GM18505 (cell line): ENCODE results near the gene DGKI.

Experiments used
- ATAC-seq: cut with Tn5 transposase; IDR thresholded peaks from one replicate; pipeline ENCODE4 v1.9.1; 2021; ENCODE audit not compliant: unreplicated experiment
- POLR2A ChIP-seq: IDR thresholded peaks from 4 replicates; pipeline ENCODE4 v1.6.1; 2011; ENCODE audit warnings: borderline replicate concordance; ENCODE audit not compliant: insufficient read depth, insufficient read length; ENCODE audit errors: extremely low read depth

Gene DGKI

DNA sequence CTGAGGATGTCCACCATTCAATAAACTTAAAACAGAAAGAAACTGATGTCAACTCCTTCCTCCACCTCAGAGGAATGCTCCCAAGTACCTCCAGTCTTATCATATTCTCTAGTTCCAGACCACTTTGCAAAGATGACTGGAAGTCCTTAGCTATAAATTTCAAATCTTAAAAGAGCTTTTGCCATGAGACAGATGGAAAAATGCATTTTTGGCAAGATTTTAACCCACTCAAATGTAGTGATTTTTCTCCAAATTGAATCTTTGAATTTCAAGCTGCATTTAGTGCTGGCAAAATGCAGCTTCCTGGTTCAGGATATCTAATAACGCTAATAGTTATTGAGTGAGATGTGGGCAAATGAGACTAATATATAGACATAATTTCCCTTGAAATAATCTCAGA, 33.2 kb downstream of the DGKI start:
- TF ChIP-seq POLR2A: no peak
- ATAC-seq: no peak

DNA sequence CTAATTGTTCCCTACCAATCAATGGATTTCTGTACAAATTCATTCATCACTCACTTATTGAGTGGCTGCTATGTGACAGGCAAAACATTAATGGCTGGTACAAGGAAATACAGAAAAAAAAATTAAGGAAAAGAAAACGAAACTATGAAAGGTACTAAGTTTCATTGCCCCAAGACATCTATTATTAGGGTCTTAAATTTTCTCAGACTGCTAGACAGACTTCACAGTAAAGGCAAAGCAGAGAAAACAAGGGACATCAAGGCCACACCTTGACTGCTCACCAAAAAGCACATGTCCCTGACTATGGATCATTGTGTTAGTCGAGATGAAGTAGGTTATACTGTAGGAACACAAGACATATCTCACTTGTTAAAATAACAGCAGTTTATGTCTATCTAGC, 36.5 kb downstream of the DGKI start:
- ATAC-seq: no peak
- TF ChIP-seq POLR2A: no peak

DNA sequence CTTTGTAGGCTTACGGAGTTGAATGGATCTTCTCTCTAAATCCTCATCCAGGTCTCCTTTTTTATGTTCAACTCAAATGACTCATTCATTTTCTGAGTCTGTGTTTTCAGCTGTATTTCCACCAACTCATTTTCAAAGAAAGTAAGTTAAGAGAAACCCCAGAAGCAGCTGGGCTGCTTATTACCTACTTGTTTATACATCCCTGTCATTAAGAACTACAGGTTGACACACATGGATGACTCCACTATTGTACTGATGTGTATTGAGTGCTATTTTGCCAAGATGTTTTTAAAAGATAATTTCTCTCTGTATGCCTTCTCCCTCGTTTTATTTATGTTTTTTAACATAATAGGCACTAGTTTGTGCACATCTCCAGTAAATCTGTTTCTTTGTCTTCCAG, 41.9 kb downstream of the DGKI start:
- no peak for TF ChIP-seq POLR2A
- no peak for ATAC-seq

DNA sequence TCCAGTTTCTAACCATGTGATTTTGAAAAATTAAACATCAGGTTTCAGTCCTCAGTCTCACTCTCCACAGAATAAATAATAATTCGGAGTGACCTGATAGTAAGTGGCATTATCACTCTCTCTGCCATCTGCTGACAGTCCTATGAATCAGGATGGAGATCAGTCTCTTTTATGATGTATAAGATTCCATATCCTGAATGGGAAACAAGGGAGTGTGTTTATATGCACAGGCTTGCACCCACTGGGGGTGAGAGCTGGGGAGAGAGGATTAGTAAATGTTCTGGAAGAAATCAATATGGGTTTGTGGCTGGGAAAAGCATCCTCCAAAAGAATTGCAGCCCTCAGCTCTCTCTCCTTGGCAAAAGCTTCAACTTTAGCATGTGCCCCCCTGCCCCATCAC, 45.3 kb downstream of the DGKI start:
- TF ChIP-seq POLR2A: no peak

DNA sequence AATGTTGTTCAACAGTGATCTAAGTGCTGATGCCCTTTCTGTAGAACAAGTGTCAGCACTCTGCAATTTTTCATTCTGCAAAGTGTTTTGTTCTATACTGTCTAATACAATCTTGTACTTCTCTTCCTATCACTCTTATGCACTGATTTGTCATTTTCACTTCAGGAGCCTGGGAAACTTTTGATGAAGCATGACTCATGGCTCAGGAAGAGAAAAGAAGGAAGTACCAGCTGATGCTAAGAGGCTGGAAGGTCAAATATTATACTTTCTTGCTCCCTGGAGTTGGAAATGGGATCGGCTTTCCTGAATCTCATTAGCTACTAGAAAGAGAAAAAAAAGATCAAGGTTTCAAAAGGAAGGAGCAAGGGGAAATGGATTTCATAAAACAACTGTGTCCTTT, 45.8 kb downstream of the DGKI start:
- TF ChIP-seq POLR2A: no peak
- no peak for ATAC-seq

More for the DNA sequence above, 45.3 kb downstream of the DGKI start:
- ATAC-seq: no peak

DNA sequence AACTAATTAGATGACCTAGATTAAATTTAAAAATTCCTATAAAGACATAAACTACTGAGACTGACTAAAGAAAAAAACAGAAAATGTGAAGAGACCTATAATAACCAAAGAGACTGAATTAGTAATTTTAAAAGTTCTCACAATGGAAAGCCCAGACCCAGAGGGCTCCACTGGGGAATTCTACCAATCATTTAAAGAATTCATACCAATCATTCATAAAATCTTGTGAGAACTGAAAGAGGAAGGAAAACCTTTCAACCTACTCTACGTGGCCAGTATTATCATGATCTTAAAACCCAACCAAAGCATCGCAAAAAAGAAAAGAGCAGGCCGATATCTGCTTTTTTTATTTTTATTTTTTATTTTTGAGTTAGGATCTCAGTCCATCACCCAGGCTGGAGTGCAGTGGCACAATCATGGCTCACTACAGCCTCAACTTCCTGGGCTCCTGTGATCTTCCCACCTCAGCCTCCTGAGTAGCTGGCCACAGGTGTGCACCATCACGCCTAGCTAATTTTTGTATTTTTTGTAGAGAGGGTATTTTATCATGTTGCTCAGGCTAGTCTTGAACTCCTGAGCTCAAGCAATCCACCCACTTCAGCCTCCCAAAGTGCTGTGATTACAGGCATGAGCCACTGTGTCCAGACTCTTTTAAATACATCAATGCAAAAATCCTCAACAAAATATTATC, 48.6 kb downstream of the DGKI start:
- ATAC-seq: peak; percentile 88
- no peak for TF ChIP-seq POLR2A

DNA sequence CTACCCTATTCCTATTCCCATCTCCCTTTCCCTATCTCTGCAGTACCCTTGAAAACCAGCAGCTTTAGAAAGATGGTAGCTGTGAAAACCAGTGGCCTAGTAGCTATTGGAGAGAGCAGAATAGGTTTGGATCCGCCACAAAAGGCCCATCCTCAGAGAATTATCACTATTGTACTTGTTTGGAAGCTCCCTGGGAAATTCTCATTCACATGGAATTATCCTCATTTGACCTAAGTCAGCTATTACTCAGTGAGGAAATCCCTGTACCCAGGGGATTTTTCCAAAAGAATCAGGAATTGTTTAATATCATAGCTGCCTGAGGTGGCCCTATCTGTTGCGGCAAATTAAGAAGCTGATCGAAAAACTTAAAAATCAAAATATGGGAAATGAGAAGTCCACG, 51.6 kb downstream of the DGKI start:
- ATAC-seq: no peak
- no peak for TF ChIP-seq POLR2A

DNA sequence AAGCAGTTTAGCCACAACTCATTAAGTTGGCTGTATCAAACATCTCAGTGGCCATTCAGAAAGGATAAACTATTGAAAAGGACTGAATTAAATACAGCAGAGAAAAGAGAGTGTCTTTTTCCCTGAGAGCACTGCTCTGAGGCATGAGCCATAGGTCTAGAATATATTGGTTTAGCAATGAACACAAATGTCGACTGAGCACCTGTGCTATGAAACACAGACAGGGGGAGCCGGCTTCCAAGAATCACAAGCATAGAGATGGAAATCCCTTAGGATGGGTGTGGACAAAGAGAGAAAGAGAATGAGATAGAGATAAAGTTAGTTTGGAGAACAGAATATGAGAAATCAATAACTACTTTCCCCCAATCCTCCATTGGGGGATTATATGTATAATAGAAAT, 54.8 kb downstream of the DGKI start:
- no peak for TF ChIP-seq POLR2A
- ATAC-seq: no peak

DNA sequence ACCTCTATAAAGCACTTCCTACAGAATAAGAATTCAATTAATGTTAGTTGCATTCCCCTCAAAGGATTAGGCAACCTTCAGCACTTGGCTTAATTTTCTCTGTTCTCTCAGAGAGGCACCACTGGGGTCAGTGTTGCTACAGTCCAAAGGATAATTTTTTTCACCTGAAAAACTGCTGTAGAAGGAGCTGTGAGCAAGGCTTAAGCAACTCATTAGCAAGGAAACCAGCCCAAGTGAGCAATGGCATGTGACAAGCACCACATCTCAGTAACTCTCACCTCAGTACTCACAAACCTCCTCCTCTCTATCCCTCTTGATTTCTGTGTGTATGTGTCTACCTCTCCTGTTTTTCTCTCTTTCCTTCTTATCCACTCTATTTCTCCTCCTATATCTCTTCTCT, 55.9 kb downstream of the DGKI start:
- no peak for TF ChIP-seq POLR2A
- no peak for ATAC-seq

DNA sequence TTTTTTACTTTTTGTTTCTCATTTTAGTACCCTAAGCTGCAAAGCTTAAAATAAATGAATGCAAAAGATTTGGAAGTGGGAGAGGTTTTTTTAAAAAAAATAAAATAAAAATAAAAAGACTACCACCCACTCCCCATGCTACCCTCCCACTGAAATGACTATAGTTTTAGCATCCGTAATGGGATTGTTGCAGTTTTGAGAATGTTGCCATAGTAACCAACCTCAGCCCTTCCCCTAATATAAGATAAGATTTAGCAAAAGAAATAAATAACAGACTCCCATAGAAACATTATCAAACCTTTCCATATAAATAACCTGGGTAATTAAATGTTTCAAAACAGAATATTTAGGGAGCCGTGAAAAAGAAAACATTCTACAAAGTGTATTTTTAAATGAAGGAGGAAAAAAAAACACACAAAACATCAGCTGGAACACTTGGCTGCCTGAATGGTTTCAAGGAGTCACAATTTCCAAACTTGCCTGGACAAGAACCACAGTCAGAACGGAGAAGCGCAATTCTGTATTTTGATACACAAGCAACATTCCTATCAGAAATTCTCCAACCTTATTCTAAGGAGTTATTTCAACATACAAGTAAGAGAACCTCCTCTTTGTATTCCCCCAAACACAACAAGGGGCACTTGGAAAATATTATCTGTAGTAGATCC, 57.4 kb downstream of the DGKI start:
- no peak for TF ChIP-seq POLR2A
- ATAC-seq: no peak

DNA sequence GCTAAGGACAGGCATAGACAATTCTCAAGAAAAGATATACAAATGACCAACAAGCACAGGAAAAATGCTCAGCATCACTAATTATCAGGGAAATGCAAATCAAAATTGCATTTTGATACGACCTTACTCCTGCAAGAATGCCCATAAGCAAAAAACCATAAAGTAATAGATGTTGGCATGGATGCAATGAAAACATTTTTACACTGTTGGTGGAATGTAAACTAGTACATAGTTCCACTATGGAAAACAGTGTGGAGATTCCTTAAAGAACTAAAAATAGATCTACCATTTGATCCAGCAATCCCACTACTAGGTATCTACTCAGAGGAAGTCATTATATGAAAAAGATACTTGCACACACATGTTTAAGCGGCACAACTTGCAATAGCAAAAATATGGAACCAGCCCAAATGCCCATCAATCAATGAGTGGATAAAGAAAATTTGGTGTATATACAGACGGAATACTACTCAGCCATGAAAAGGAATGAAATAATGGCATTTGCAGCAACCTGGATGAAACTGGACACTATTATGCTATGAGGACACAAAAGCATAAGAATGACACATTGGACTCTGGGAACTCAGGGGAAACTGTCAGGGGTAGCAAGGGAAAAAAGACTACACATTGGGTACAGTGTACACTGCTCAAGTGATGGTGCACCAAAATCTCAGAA, 59.3 kb downstream of the DGKI start:
- no peak for TF ChIP-seq POLR2A
- no peak for ATAC-seq

DNA sequence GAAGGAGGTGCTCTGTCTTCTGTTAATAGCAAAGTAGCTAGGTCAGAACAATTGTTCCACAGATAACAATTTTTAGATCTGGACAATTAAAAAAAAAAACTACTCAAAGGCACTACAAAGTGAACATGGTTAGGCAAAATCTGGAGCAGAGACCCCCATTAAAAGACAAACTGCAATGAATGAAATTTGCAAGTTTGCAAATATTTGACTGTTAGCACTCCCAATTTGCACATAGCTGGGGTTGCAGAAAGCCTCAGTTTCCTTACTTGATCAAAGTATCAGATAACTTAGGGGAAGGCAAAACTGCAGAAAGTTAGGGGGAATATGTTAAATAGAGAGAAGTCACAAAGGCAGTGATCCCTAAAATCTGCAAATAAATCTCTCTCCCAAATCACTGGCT, 68.3 kb downstream of the DGKI start:
- TF ChIP-seq POLR2A: no peak
- ATAC-seq: no peak

DNA sequence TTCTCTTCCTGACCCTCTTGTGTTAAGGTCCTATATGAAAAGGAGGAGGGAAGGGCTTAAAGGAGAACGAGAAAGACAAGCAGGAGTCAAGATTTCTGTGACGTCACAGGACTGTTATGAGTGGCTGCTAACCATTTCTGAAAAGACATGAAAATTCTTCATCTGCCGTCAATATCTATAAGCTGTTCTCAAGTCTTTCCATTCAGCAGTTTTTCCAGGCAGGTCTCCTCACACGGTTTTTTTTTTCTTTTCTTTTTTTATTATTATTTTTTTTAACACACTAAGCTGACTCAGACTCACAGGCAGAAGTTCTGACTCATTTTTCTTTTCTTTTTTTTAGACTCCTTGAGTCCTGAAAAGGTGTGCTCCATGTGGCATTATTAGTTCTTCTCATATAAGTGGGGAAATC, 72.0 kb downstream of the DGKI start:
- ATAC-seq: peak; percentile 61
- TF ChIP-seq POLR2A: peak; percentile 10

DNA sequence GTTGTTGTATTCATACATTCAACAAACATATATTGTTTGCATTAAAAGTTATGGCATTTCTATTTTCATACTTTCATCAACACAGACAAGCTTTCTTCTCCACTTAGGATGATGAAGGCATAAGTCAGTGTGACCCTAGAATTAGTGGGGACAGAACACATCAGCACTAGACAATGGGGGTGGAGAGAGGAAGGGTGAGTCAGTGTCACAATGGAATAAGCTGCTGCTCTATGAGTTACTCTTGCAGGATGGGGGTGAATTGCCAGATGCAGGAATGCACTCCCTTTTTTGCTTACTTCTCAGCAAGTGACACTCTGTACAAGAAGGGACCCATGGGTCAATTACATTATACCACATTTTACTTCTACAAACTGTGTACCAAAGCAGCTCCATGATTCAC, 74.0 kb downstream of the DGKI start:
- no peak for ATAC-seq
- no peak for TF ChIP-seq POLR2A

DNA sequence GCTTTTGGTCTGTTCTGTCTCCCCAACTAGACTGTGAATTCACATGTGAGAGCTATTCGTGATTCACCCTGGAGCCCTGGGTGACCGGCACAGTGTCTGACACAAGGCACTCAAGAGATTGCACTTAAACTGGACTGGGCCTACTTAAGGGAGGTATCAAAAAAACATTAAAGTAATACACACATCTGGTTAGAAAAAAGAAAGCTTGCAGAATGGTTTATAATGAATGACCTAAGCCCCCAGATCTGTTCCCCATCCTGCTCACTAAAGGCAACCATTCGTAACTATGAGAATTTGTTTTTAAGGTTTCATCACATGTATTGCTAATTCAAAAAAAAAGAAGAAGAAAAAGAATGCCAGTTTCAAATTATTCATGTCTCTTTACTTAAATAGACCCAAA, 74.5 kb downstream of the DGKI start:
- no peak for ATAC-seq
- no peak for TF ChIP-seq POLR2A

DNA sequence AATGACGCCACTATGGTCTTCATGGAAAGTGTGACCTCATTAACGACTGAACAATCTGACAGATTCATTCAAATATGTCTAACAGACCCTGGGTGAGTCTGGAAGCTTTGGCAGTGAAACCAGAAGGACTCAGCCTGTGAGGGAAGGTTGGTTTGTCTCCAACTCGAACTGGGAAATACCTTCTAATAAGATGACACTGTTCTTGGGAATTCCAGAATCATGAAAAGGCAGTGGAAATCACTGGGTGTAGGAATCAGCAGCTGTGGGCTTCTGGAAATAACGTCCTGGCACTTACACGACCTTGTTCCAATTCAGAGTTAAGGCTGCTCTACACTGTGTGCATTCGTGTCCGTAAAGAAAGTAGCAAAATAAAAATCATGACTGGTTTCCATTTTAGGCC, 75.1 kb downstream of the DGKI start:
- no peak for ATAC-seq
- no peak for TF ChIP-seq POLR2A
